Right atrium auricular region (tissue), 2 donors: Measurements from ENCODE around the gene IKBKE. TPM values are rescaled to one million over a fixed set of nuclear protein-coding genes. Genes with fewer than 3 reads are reported as not detected.
A peak's percentile ranks its signal among the peaks of the same experiment; 100 is the strongest.

Experiments used
- DNase-seq: peaks from one replicate; pipeline ENCODE4 v3.0.0-alpha.2; 2019; ENCODE audit warnings: low spot score
- H3K27ac ChIP-seq, 2 donors: fragments of 200-600 bp; sonication (generic); 1 replicate in 1 of 2; 2 replicates in 1 of 2; pipeline ENCODE4 v1.5.1; 2016 to 2019
- H3K27me3 ChIP-seq, 2 donors: fragments of 200-600 bp; sonication (generic); one replicate each; pipeline versions ENCODE4 v1.5.1 to v1.6.0; 2017 to 2019
- H3K36me3 ChIP-seq: fragments of 200-600 bp; sonication (generic); one replicate; pipeline ENCODE4 v1.5.1; 2016
- H3K4me1 ChIP-seq, 2 donors: fragments of 200-600 bp; sonication (generic); one replicate each; pipeline versions ENCODE4 v1.5.1 to v1.6.0; 2017 to 2019
- H3K4me3 ChIP-seq, 2 donors: fragments of 200-600 bp; sonication (generic); 1 replicate in 1 of 2; 2 replicates in 1 of 2; pipeline ENCODE4 v1.5.1; 2017 to 2019; ENCODE audit warnings: mild to moderate bottlenecking in 1 of 2, moderate library complexity in 1 of 2
- H3K9me3 ChIP-seq, 2 donors: fragments of 200-600 bp; sonication (generic); one replicate each; pipeline ENCODE4 v1.5.1; 2019
- CTCF ChIP-seq, 2 donors: fragments of 200-600 bp; sonication (generic); IDR thresholded peaks; one replicate each; pipeline ENCODE4 v1.5.1; 2019; ENCODE audit warnings: antibody characterized with exemption in 2 of 2
- total RNA-seq, 2 donors: library from RNA; depleted of rRNA; stranded (reverse); fragments of >200 nt; gene quantifications; one replicate each; pipeline ENCODE4 v1.1.0, GENCODE V29; 2016

The IKBKE gene
- total RNA-seq, 2 donors from 2014 or later = 1.3 to 3.2 TPM

GRCh38 chr1:206498685-206499084, 28.4 kb downstream of the IKBKE start:
- H3K27me3 ChIP-seq = no peaks in the 10 kb centered on the region
- TF ChIP-seq CTCF (IDR thresholded peaks at IDR 0.05) = no peak
- H3K9me3 ChIP-seq = no peaks in the 10 kb centered on the region
- DNase-seq = no peak
- no peaks in the 10 kb centered on the region for H3K36me3 ChIP-seq
- peaks cover 0 to 40% of the 10 kb centered on the region in 2 donors for H3K4me1 ChIP-seq
- H3K27ac ChIP-seq = no peak overlapping the region
- no peak overlapping the region for H3K4me3 ChIP-seq

- no peak for DNase-seq
- H3K36me3 ChIP-seq = no peaks in the 10 kb centered on the region
- H3K4me1 ChIP-seq = peaks cover 0 to 47% of the 10 kb centered on the region in 2 donors
- no peak overlapping the region for H3K4me3 ChIP-seq
- no peaks in the 10 kb centered on the region for H3K9me3 ChIP-seq
- H3K27me3 ChIP-seq = no peaks in the 10 kb centered on the region
- TF ChIP-seq CTCF (IDR thresholded peaks at IDR 0.05) = no peak
- H3K27ac ChIP-seq = no peak overlapping the region
These were observed 29.8 kb downstream of the IKBKE start for GRCh38 chr1:206500046-206500445.

GRCh38 chr1:206501881-206502280, 31.6 kb downstream of the IKBKE start:
- Histone ChIP-seq H3K27me3 (no peaks in the 10 kb centered on the region), H3K4me1 (peaks cover 0 to 36% of the 10 kb centered on the region in 2 donors), H3K9me3 (no peaks in the 10 kb centered on the region), H3K4me3 (no peak overlapping the region), H3K36me3 (no peaks in the 10 kb centered on the region), H3K27ac (peak overlapping the region in 1 of 2 donors; percentile 80)
- TF ChIP-seq CTCF (IDR thresholded peaks at IDR 0.05) = no peak
- no peak for DNase-seq

- H3K36me3 ChIP-seq = no peaks in the 10 kb centered on the region
- no peak for TF ChIP-seq CTCF (IDR thresholded peaks at IDR 0.05)
- no peaks in the 10 kb centered on the region for H3K9me3 ChIP-seq
- no peaks in the 10 kb centered on the region for H3K27me3 ChIP-seq
- H3K4me1 ChIP-seq = peaks cover 0 to 39% of the 10 kb centered on the region in 2 donors
- no peak for DNase-seq
- H3K4me3 ChIP-seq = no peak overlapping the region
- peak overlapping the region in 1 of 2 donors; percentile 80 for H3K27ac ChIP-seq
These were observed 32.1 kb downstream of the IKBKE start for GRCh38 chr1:206502403-206502802.

GRCh38 chr1:206502812-206503211, 32.5 kb downstream of the IKBKE start:
- Histone ChIP-seq H3K36me3 (no peaks in the 10 kb centered on the region), H3K9me3 (no peaks in the 10 kb centered on the region), H3K27me3 (no peaks in the 10 kb centered on the region), H3K27ac (peak overlapping the region in 1 of 2 donors; percentile 82), H3K4me3 (no peak overlapping the region), H3K4me1 (peaks cover 0 to 42% of the 10 kb centered on the region in 2 donors)
- no peak for DNase-seq
- no peak for TF ChIP-seq CTCF (IDR thresholded peaks at IDR 0.05)
